ENCODE results near the gene IGLL1.

DNA sequence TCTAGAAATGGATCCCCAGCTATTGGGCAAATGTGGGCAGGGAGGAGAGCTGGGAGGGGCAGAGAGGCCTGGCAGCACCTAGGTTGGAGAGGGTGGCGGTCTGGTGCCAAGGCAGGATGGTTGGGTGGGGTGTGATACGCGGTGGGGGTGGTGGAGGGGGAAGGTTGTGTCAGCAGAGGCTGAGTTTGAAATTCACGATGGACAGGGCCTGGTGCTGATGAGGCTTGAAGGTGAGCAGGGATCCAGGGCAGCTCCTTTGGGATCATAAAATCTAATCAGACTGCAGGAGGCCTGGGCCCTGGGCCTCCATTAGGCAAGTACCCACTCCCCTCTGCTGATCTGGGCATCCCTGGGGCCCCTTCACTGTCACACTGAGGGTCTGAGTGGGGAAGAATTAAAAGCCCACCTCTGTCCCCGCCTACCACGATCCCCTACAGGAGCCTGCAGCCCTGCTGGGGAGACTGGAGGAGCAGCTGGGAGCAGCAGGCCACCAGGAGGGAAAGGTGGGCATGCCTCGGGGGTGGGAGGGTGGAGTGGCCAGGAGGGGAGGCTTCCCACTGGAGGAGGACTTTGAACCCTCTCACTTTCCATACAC, 24.0 kb downstream of the IGLL1 start:
- TF ChIP-seq POLR2AphosphoS5 (IDR thresholded peaks at IDR 0.05; ENCODE audit: low read depth, low read length), result no peak
- no peak for TF ChIP-seq TAF1 (IDR thresholded peaks at IDR 0.05; ENCODE audit: low read depth, low read length)
- no peak for TF ChIP-seq POLR2A (IDR thresholded peaks at IDR 0.05; ENCODE audit: low read depth, low read length)
- TF ChIP-seq PAX5 (IDR thresholded peaks at IDR 0.05; ENCODE audit: insufficient read depth, low read length, severe bottlenecking), result no peak
- no peak for TF ChIP-seq SPI1 (IDR thresholded peaks at IDR 0.05; ENCODE audit: low read depth, low read length)
